GM23338 (cell line): ENCODE data around the gene RBM42.

Source experiments
- EZH2 ChIP-seq: fragments of 200-600 bp; sonication (generic); IDR thresholded peaks from one replicate; pipeline ENCODE4 v1.8.0; 2017; ENCODE audit warnings: antibody characterized with exemption, mild to moderate bottlenecking, low read depth; ENCODE audit not compliant: unreplicated experiment
- EZH2phosphoT487 ChIP-seq: fragments of 200-600 bp; sonication (generic); IDR thresholded peaks from one replicate; pipeline ENCODE4 v1.8.1; 2018; ENCODE audit warnings: antibody characterized with exemption; ENCODE audit not compliant: unreplicated experiment
- JUNB ChIP-seq: IDR thresholded peaks from one replicate; pipeline ENCODE4 v1.6.1; 2016; ENCODE audit warnings: antibody characterized with exemption; ENCODE audit not compliant: unreplicated experiment
- POLR2AphosphoS5 ChIP-seq: IDR thresholded peaks from 2 replicates; pipeline ENCODE4 v1.6.1; 2016; ENCODE audit warnings: antibody characterized with exemption, low read depth
- ZNF331 ChIP-seq: fragments of 250-450 bp; sonication (Bioruptor Pico); IDR thresholded peaks from 2 replicates; pipeline ENCODE4 v1.5.0; 2020; ENCODE audit warnings: low read depth, mild to moderate bottlenecking, moderate library complexity
- TF ChIP-seq, protein P1 (sequence below): IDR thresholded peaks from one replicate; pipeline ENCODE4 v1.6.1; 2018; ENCODE audit warnings: antibody characterized with exemption; ENCODE audit not compliant: unreplicated experiment
- TF ChIP-seq, protein P2 (sequence below), 2 experiments: fragments of 200-600 bp in 1 of 2; sonication (generic) in 1 of 2; conservative IDR thresholded peaks; 2 replicates each; pipeline versions ENCODE4 v1.5.1 to v1.6.1; 2016 to 2017; ENCODE audit warnings: antibody characterized with exemption in 2 of 2, low read depth in 2 of 2, mild to moderate bottlenecking in 2 of 2, moderate library complexity in 1 of 2

DNA sequence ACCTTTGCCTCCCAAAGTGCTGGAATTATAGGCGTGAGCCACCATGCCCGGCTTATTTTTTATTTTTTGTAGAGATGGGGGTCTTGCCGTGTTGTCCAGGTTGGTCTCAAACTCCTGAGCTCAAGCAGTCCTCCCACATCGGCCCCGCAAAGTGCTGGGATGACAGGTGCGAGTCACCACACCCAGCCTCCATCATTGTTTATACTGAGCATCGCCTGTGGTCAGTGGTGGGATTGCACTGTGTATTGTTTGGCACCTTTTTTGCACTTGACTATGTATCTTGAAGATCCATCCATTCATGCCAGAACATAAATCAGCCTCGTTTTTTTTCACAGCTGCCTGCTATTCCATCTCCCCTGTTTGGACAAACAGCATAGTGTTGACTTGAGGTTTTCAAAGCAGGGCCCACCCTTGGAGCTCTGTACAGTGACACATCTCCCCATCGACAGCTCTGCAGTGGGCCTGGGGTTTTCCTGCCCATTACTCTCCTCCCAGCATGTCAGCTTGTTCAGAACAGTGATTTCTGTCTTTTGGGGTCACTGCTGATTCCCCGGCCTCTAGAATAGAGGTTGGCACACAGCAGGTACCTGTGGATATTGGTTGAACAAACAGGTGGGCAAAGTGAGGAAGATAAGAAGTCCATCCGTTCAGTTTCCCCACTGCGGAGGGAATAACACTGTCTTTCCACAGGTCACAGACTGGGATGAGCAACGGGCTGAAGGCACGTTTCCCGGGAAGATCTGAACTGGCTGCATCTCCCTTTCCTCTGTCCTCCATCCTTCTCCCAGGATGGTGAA lies 29.3 kb downstream of the RBM42 start:
- TF ChIP-seq, protein P1, sequence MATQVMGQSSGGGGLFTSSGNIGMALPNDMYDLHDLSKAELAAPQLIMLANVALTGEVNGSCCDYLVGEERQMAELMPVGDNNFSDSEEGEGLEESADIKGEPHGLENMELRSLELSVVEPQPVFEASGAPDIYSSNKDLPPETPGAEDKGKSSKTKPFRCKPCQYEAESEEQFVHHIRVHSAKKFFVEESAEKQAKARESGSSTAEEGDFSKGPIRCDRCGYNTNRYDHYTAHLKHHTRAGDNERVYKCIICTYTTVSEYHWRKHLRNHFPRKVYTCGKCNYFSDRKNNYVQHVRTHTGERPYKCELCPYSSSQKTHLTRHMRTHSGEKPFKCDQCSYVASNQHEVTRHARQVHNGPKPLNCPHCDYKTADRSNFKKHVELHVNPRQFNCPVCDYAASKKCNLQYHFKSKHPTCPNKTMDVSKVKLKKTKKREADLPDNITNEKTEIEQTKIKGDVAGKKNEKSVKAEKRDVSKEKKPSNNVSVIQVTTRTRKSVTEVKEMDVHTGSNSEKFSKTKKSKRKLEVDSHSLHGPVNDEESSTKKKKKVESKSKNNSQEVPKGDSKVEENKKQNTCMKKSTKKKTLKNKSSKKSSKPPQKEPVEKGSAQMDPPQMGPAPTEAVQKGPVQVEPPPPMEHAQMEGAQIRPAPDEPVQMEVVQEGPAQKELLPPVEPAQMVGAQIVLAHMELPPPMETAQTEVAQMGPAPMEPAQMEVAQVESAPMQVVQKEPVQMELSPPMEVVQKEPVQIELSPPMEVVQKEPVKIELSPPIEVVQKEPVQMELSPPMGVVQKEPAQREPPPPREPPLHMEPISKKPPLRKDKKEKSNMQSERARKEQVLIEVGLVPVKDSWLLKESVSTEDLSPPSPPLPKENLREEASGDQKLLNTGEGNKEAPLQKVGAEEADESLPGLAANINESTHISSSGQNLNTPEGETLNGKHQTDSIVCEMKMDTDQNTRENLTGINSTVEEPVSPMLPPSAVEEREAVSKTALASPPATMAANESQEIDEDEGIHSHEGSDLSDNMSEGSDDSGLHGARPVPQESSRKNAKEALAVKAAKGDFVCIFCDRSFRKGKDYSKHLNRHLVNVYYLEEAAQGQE: no peak
- TF ChIP-seq, protein P2, sequence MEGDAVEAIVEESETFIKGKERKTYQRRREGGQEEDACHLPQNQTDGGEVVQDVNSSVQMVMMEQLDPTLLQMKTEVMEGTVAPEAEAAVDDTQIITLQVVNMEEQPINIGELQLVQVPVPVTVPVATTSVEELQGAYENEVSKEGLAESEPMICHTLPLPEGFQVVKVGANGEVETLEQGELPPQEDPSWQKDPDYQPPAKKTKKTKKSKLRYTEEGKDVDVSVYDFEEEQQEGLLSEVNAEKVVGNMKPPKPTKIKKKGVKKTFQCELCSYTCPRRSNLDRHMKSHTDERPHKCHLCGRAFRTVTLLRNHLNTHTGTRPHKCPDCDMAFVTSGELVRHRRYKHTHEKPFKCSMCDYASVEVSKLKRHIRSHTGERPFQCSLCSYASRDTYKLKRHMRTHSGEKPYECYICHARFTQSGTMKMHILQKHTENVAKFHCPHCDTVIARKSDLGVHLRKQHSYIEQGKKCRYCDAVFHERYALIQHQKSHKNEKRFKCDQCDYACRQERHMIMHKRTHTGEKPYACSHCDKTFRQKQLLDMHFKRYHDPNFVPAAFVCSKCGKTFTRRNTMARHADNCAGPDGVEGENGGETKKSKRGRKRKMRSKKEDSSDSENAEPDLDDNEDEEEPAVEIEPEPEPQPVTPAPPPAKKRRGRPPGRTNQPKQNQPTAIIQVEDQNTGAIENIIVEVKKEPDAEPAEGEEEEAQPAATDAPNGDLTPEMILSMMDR (conservative IDR thresholded peaks at IDR 0.05; ENCODE audit: low read depth in 2 of 2): peak; percentile 4 to 26; a peak in 1 of 4 replicates
- TF ChIP-seq EZH2: no peak
- no peak for TF ChIP-seq JUNB
- no peak for TF ChIP-seq ZNF331
- TF ChIP-seq POLR2AphosphoS5: no peak
- TF ChIP-seq EZH2phosphoT487: no peak
